HG03565 (cell line): ENCODE measurements around the gene LAMB1.
"Not testable (repeated sequence)": the region's sequence is repeated elsewhere in the genome, so short reads cannot be mapped to it uniquely, and the experiment has no call there.

ENCODE experiments used
- ATAC-seq: cut with Tn5 transposase; IDR thresholded peaks from one replicate; pipeline ENCODE4 v1.9.1; 2021; ENCODE audit warnings: mild to moderate bottlenecking, moderate library complexity; ENCODE audit not compliant: unreplicated experiment

LAMB1 gene

GRCh38 chr7:108002726-108003598, at the start of gene LAMB1:
TSS of gene LAMB1 (minus strand) at chr7:108003161. CDS start at chr7:108002885, 276 bp downstream.
- no peak for ATAC-seq

- ATAC-seq = no peak
Measured at GRCh38 chr7:108051454-108051853, 48.5 kb upstream of the LAMB1 start.

- ATAC-seq = peak; percentile 92
Measured at GRCh38 chr7:108049962-108050361, 47.0 kb upstream of the LAMB1 start.

GRCh38 chr7:108048422-108048821, 45.5 kb upstream of the LAMB1 start:
- no peak for ATAC-seq

GRCh38 chr7:108046952-108047506, 44.1 kb upstream of the LAMB1 start:
- ATAC-seq = no peak

GRCh38 chr7:108045669-108046068, 42.7 kb upstream of the LAMB1 start:
- ATAC-seq = no peak

GRCh38 chr7:108045154-108045553, 42.2 kb upstream of the LAMB1 start:
- ATAC-seq = no peak

- ATAC-seq = no peak
Measured at GRCh38 chr7:108044345-108044744, 41.4 kb upstream of the LAMB1 start.

- no peak for ATAC-seq
Measured at GRCh38 chr7:108038986-108039385, 36.0 kb upstream of the LAMB1 start.

- no peak for ATAC-seq
Measured at GRCh38 chr7:108037741-108038140, 34.8 kb upstream of the LAMB1 start.

GRCh38 chr7:108037140-108037539, 34.2 kb upstream of the LAMB1 start:
- no peak for ATAC-seq

- no peak for ATAC-seq
Measured at GRCh38 chr7:108034586-108034985, 31.6 kb upstream of the LAMB1 start.

- no peak for ATAC-seq
Measured at GRCh38 chr7:108033776-108034497, 31.0 kb upstream of the LAMB1 start.

- not testable (repeated sequence) for ATAC-seq
Measured at GRCh38 chr7:108033309-108033708, 30.3 kb upstream of the LAMB1 start.

GRCh38 chr7:108030516-108030915, 27.6 kb upstream of the LAMB1 start:
- no peak for ATAC-seq

GRCh38 chr7:108029034-108029433, 26.1 kb upstream of the LAMB1 start:
- no peak for ATAC-seq

- no peak for ATAC-seq
Measured at GRCh38 chr7:108028111-108028510, 25.1 kb upstream of the LAMB1 start.

GRCh38 chr7:108027239-108027638, 24.3 kb upstream of the LAMB1 start:
- ATAC-seq = no peak

GRCh38 chr7:108026647-108027046, 23.7 kb upstream of the LAMB1 start:
- ATAC-seq = no peak

- ATAC-seq = no peak
Measured at GRCh38 chr7:108026116-108026515, 23.2 kb upstream of the LAMB1 start.

- ATAC-seq = no peak
Measured at GRCh38 chr7:108024538-108024937, 21.6 kb upstream of the LAMB1 start.

GRCh38 chr7:108020585-108020984, 17.6 kb upstream of the LAMB1 start:
- no peak for ATAC-seq
